ENCODE measurements around the gene CNTNAP3.
"Not testable (repeated sequence)": the region's sequence is repeated elsewhere in the genome, so short reads cannot be mapped to it uniquely, and the experiment has no call there.

CNTNAP3 gene

DNA sequence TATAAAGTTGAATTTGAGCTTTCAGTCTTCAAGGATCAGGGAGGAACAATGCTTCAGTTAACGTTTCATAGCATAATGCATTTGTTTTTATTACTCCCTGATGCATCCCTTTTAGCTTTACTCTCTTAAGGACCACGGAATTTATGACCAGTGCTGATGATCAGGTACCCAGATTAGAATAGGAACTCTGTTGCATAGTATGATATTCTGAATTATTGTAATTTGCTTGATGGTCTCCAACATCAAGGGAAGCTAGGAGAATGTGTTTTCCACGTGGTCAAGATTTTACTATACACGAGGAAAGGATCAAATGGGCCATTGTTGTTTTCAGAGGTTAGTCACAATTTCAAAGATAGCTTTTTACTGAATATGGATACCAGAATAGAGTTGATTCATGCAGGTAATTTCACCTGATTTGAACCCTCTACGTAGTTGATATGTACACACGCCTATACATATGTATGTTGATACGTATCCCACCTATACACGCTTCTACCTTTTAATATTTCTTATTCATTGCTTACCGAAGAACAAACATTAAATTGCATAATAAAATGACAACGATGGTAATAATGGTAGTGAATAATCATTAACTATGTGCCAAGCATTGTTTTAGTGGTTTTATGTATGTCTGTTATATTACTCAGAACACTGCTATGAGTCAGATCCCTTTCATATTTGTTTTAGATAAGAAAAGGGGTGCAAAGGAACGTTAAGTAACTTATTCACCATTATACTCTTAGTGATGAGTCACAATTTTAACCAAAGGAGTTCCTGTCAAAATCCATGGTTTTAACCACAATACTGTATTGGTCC, 257.6 kb downstream of the CNTNAP3 start:
- H3K9me3 ChIP-seq (ENCODE audit: control insufficient read depth in 5 of 5, low read length in 5 of 5); H3K27ac ChIP-seq (ENCODE audit: low read depth, low read length); H3K9ac ChIP-seq (ENCODE audit: low read length in 5 of 5); H3K27me3 ChIP-seq (ENCODE audit: control insufficient read depth in 5 of 5, insufficient read depth in 4 of 5, low read length in 5 of 5); H3K36me3 ChIP-seq (ENCODE audit: control insufficient read depth in 5 of 5, insufficient read depth in 5 of 5, low read length in 5 of 5); H3K4me1 ChIP-seq (ENCODE audit: control insufficient read depth in 5 of 5, insufficient read depth in 5 of 5, low read length in 5 of 5); H3K4me3 ChIP-seq (ENCODE audit: low read depth in 1 of 5, low read length in 5 of 5): not testable (repeated sequence)

DNA sequence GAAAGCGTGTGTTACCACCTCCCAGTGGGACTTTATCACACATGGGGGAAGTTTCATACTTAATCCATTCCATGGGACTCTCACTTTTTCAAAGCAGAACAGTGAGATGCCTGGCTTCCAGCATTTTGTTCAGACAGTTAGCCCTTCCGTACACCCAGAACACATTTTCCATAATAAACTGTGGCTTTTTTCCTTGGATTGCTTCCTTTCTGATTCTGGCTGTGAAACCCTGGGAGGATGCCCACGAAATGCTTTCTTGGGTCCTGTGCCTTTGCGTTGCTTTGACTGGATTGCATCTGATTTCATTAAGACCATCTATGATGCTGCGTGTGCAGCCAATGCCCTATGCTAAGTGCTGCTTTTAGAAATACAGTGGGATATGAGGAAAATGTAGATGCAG, 259.1 kb downstream of the CNTNAP3 start:
- not testable (repeated sequence) for H3K4me3 ChIP-seq (ENCODE audit: low read depth in 1 of 5, low read length in 5 of 5); H3K9me3 ChIP-seq (ENCODE audit: control insufficient read depth in 5 of 5, low read length in 5 of 5); H3K27me3 ChIP-seq (ENCODE audit: control insufficient read depth in 5 of 5, insufficient read depth in 4 of 5, low read length in 5 of 5); H3K27ac ChIP-seq (ENCODE audit: low read depth, low read length); H3K4me1 ChIP-seq (ENCODE audit: control insufficient read depth in 5 of 5, insufficient read depth in 5 of 5, low read length in 5 of 5); H3K36me3 ChIP-seq (ENCODE audit: control insufficient read depth in 5 of 5, insufficient read depth in 5 of 5, low read length in 5 of 5); H3K9ac ChIP-seq (ENCODE audit: low read length in 5 of 5)

DNA sequence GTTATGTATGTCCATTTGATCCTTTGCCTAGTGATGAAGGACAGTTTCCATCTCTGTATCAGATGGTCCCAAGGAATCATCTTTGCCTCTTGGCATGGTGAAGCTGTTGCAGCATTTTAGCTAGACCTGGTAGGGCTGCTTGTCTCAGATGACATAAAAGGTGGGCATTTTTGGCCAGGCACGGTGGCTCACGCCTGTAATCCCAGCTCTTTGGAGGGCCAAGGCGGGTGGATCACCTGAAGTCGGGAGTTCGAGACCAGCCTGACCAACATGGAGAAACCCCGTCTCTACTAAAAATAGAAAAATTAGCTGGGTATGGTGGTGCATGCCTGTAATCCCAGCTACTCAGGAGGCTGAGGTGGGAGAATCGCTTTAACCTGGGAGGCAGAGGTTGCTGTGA, 259.8 kb downstream of the CNTNAP3 start:
- H3K4me3 ChIP-seq (ENCODE audit: low read depth in 1 of 5, low read length in 5 of 5); H3K27ac ChIP-seq (ENCODE audit: low read depth, low read length); H3K27me3 ChIP-seq (ENCODE audit: control insufficient read depth in 5 of 5, insufficient read depth in 4 of 5, low read length in 5 of 5); H3K4me1 ChIP-seq (ENCODE audit: control insufficient read depth in 5 of 5, insufficient read depth in 5 of 5, low read length in 5 of 5); H3K36me3 ChIP-seq (ENCODE audit: control insufficient read depth in 5 of 5, insufficient read depth in 5 of 5, low read length in 5 of 5); H3K9ac ChIP-seq (ENCODE audit: low read length in 5 of 5); H3K9me3 ChIP-seq (ENCODE audit: control insufficient read depth in 5 of 5, low read length in 5 of 5): not testable (repeated sequence)

DNA sequence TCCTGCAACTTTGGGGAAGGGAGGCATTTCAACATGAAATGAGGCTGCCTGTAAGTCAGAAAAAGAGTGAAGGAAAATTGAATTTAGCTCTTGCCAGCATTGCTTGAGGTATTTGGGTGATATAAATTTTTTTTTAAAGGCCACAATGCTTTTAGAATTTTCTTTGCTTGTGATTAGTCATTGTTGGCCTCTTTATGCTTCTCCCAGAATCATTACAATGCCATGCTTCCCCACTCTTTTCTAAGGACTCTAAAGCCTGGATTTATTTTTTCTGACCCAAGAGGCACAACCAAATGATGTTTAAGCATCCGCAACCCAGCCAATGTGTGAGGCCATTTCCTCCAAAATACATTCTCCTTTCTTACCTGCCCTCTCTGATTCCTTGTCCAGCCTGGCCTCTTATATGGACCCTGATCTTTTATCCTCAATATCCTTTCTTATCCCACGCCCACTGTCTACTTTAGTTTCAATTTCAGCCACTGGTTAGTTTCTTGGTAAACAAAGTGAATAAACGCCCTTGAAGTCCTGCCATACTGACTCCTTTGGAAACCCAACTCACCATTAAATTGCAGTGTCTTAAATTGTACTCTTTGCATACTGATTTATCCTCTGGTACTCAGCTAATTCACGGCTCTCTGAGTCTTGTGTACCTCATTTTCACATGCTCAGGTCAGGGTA, 261.9 kb downstream of the CNTNAP3 start:
- H3K9ac ChIP-seq (ENCODE audit: low read length in 5 of 5); H3K4me3 ChIP-seq (ENCODE audit: low read depth in 1 of 5, low read length in 5 of 5); H3K27ac ChIP-seq (ENCODE audit: low read depth, low read length); H3K4me1 ChIP-seq (ENCODE audit: control insufficient read depth in 5 of 5, insufficient read depth in 5 of 5, low read length in 5 of 5); H3K9me3 ChIP-seq (ENCODE audit: control insufficient read depth in 5 of 5, low read length in 5 of 5); H3K27me3 ChIP-seq (ENCODE audit: control insufficient read depth in 5 of 5, insufficient read depth in 4 of 5, low read length in 5 of 5); H3K36me3 ChIP-seq (ENCODE audit: control insufficient read depth in 5 of 5, insufficient read depth in 5 of 5, low read length in 5 of 5): not testable (repeated sequence)

Measured in subcutaneous abdominal adipose tissue (tissue), 5 donors.